HEK293T (cell line): Measurements from ENCODE around the gene ASCC1.
A peak's percentile ranks its signal among the peaks of the same experiment; 100 is the strongest.
"Not testable (repeated sequence)": the region's sequence is repeated elsewhere in the genome, so short reads cannot be mapped to it uniquely, and the experiment has no call there.

Experiments used
- CTCF ChIA-PET: fragments of 350-600 bp; formaldehyde crosslinking; extraction: SDS; loops from one replicate; lab custom pipeline; 2021; ENCODE audit warnings: antibody characterized with exemption, inconsistent platforms; lab: Yijun Ruan, JAX
- POLR2A ChIA-PET: fragments of 350-600 bp; formaldehyde crosslinking; extraction: SDS; loops from one replicate; lab custom pipeline; 2020; ENCODE audit warnings: antibody characterized with exemption, inconsistent platforms; lab: Yijun Ruan, JAX
- DNase-seq: peaks from one replicate; pipeline ENCODE4 v3.0.0; 2012; ENCODE audit warnings: mixed read lengths; ENCODE audit errors: extremely low spot score
- ARNT ChIP-seq: fragments of 450-650 bp; IDR thresholded peaks from 2 replicates; pipeline ENCODE4 v1.6.1; 2017; ENCODE audit warnings: mild to moderate bottlenecking
- BHLHE40 ChIP-seq: fragments of 450-650 bp; IDR thresholded peaks from 2 replicates; pipeline ENCODE4 v1.6.1; 2016; ENCODE audit warnings: mild to moderate bottlenecking, moderate library complexity, borderline replicate concordance
- CTBP1 ChIP-seq: fragments of 450-650 bp; IDR thresholded peaks from 2 replicates; pipeline ENCODE4 v1.6.1; 2016; ENCODE audit warnings: borderline replicate concordance
- ELF4 ChIP-seq: fragments of 450-650 bp; IDR thresholded peaks from 2 replicates; pipeline ENCODE4 v1.6.1; 2017; ENCODE audit warnings: antibody characterized with exemption
- FOXA1 ChIP-seq: fragments of 450-650 bp; IDR thresholded peaks from 2 replicates; pipeline ENCODE4 v1.6.1; 2016; ENCODE audit warnings: mild to moderate bottlenecking
- FOXK2 ChIP-seq: fragments of 450-650 bp; IDR thresholded peaks from 2 replicates; pipeline ENCODE4 v1.6.1; 2016; ENCODE audit warnings: mild to moderate bottlenecking
- FOXM1 ChIP-seq: fragments of 450-650 bp; IDR thresholded peaks from 2 replicates; pipeline ENCODE4 v1.6.1; 2017; ENCODE audit warnings: mild to moderate bottlenecking, borderline replicate concordance
- HDGF ChIP-seq: fragments of 450-650 bp; IDR thresholded peaks from 2 replicates; pipeline ENCODE4 v1.6.1; 2017; ENCODE audit warnings: antibody characterized with exemption, borderline replicate concordance
- L3MBTL2 ChIP-seq: fragments of 450-650 bp; conservative IDR thresholded peaks from 2 replicates; pipeline ENCODE4 v1.6.1; 2016; ENCODE audit warnings: mild to moderate bottlenecking
- LEF1 ChIP-seq: fragments of 450-650 bp; IDR thresholded peaks from 2 replicates; pipeline ENCODE4 v1.6.1; 2017; ENCODE audit warnings: mild to moderate bottlenecking, borderline replicate concordance
- NFRKB ChIP-seq: fragments of 450-650 bp; IDR thresholded peaks from 2 replicates; pipeline ENCODE4 v1.6.1; 2016; ENCODE audit warnings: mild to moderate bottlenecking, moderate library complexity
- SP1 ChIP-seq: fragments of 450-650 bp; IDR thresholded peaks from 2 replicates; pipeline ENCODE4 v1.6.1; 2017
- SUZ12 ChIP-seq: fragments of 450-650 bp; IDR thresholded peaks from 2 replicates; pipeline ENCODE4 v1.6.1; 2016; ENCODE audit warnings: mild to moderate bottlenecking
- TARDBP ChIP-seq: fragments of 450-650 bp; IDR thresholded peaks from 2 replicates; pipeline ENCODE4 v1.6.1; 2016
- ZNF384 ChIP-seq: fragments of 450-650 bp; IDR thresholded peaks from 2 replicates; pipeline ENCODE4 v1.6.1; 2016
- TF ChIP-seq, protein P1 (sequence below): fragments of 450-650 bp; IDR thresholded peaks from 2 replicates; pipeline ENCODE4 v1.6.1; 2016

ASCC1 gene

DNA sequence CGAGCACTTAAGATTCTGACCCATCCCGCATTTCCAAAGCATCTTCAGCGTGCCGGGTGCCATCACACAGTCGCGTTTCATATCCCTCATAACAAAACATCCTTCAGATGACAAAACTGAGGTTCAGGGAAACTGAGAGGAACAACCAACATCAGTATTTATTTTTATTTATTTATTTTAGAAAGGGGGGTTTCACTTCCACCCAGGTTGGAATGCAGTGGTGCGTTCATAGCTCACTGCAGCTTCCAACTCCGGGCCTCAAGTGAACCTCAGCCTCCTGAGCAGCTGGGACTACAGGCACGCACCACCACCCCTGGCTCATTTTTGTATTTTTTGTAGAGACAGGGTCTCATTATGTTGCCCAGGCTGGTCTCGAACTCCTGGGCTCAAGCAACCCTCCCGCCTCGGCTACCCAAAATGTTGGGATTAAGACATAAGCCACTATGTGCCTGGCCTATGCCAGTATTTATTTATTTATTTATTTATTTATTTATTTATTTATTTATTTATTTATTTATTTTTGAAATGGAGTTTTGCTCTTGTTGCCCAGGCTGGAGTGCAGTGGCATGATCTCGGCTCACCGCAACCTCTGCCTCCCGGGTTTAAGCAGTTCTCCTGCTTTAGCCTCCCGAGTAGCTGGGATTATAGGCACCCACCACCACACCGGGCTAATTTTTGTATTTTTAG lies 33.2 kb upstream of the ASCC1 start:
- TF ChIP-seq HDGF: 0 out of 2 replicates have a peak, but pooled peaks have one; percentile 52
- CTCF ChIA-PET: interaction anchor here (0.6 kb wide), 1 partner anchor 56 kb away, joined by 4 read pairs; no protein-coding TSS in a partner anchor
- not testable (repeated sequence) for DNase-seq
- POLR2A ChIA-PET: interaction anchor here (4.8 kb wide), 1 partner anchor 26 kb away, joined by 66 read pairs; the partner anchor contains the start of gene DDIT4

DNA sequence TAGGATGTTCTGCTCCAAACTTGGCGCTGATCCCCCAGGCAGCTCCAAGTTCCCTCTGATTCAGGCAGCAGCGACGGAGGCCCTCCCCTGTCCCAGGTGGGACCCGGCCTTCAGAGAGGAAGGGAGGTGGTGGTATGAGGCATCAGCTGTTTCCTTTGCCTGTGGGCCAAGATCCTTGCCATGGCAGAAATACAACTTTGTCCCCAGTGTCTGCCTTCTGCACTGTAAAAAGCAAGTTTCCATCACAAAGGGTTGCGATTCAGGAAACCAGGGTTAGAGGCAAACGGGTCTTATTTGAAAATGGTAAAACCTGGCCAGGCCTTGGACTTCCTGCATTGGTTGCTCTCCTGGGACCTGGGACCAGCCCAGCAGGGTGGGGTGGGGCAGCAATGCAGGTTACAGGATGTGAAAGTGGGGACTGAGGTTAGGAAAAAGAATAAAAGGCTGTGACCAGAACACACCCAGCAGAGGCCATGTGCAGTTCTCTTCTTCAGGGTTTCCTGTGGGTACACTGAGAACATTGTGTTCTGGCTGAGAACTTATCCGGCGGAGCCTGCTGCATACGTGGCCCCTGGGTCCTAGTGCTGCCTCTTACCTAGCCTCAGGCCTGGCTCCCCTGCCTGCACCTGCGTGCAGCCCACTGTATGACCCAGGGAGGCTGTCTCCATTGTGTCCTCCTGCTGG lies 32.5 kb upstream of the ASCC1 start:
- TF ChIP-seq NFRKB: no peak
- TF ChIP-seq, protein P1, sequence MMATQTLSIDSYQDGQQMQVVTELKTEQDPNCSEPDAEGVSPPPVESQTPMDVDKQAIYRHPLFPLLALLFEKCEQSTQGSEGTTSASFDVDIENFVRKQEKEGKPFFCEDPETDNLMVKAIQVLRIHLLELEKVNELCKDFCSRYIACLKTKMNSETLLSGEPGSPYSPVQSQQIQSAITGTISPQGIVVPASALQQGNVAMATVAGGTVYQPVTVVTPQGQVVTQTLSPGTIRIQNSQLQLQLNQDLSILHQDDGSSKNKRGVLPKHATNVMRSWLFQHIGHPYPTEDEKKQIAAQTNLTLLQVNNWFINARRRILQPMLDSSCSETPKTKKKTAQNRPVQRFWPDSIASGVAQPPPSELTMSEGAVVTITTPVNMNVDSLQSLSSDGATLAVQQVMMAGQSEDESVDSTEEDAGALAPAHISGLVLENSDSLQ: no peak
- TF ChIP-seq FOXK2: no peak
- no peak for TF ChIP-seq TARDBP
- no peak for TF ChIP-seq ZNF384
- TF ChIP-seq HDGF: no peak
- no peak for TF ChIP-seq L3MBTL2
- no peak for TF ChIP-seq SP1
- TF ChIP-seq ELF4: no peak
- TF ChIP-seq ARNT: no peak
- no peak for TF ChIP-seq SUZ12
- TF ChIP-seq FOXA1: no peak
- TF ChIP-seq BHLHE40: no peak
- TF ChIP-seq FOXM1: no peak
- no peak for TF ChIP-seq LEF1
- no peak for TF ChIP-seq CTBP1
- ChIA-PET CTCF (no interaction called here), POLR2A (interaction anchor here (0.8 to 4.8 kb wide), 6 partner anchors 10 to 73 kb away, joined by 4 to 66 read pairs (median 6); partner anchors contain the start of genes ANAPC16, ASCC1 and DDIT4)
- peak; percentile 53 for DNase-seq

DNA sequence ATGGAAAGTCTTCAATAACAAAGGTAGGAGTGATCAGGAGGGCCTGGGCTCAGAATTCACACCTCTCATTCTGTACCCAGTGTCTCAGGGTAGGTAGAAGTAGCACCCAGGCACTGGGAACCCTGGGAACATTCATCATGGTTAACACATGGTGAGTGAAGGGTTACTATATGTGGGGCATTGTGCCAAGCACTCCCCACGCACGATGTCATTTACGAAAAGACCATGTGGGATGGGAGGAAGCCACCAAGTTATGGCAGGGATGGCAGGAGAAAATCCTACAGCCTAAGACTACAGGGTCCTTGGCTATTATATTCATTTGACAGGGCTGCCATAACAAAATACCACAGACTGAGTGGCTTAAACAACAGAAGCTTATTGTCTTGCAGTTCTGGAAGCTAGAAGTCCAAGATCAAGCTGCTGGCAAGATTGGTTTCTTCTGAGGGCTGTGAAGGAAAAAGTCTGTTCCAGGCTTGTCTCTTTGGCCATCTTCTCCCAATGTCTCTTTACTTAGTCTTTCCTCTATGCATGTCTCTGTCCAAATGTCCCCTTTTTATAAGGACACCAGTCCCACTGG lies 30.0 kb upstream of the ASCC1 start:
- TF ChIP-seq TARDBP (no peak), SUZ12 (no peak), HDGF (no peak), ELF4 (no peak)
- DNase-seq: no peak
- ChIA-PET CTCF (interaction anchor here (0.6 kb wide), 1 partner anchor 61 kb away, joined by 3 read pairs; no protein-coding TSS in a partner anchor), POLR2A (interaction anchor here (1.2 to 4.8 kb wide), 4 partner anchors 15 to 82 kb away, joined by 4 to 66 read pairs (median 8); partner anchors contain the start of gene DDIT4)

DNA sequence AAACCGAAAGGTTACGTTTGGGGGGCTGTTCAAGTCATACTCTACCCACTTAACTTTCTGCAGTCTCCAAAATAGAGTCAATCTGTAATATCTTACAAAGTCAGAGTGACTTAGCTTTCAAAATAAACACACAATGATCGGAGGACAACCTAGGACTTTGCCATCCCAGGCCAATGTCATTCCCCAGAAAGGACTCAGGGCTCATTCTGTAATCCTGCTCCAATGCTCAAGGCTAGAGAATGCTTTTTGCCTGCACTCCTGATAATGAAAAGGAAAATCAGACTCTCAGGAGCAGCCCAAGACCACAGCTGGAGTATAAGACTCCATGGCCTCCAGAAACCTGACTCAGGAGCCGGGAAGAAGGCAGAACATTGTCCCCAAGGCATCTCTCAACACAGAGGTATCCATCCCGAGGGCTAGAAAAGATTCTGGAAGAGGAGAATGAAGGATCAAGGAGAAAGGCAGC lies 28.5 kb upstream of the ASCC1 start:
- POLR2A ChIA-PET: interaction anchor here (1.2 to 5.7 kb wide), 2 partner anchors 16 to 30 kb away, joined by 7 to 46 read pairs; partner anchors contain the start of gene DDIT4
- DNase-seq: no peak
- CTCF ChIA-PET: interaction anchor here (0.6 to 1.4 kb wide), 2 partner anchors 77 to 221 kb away, joined by 3 read pairs; no protein-coding TSS in a partner anchor
- TF ChIP-seq NFRKB (no peak), LEF1 (no peak), FOXM1 (no peak), ELF4 (no peak), ARNT (no peak), HDGF (no peak), SP1 (no peak), L3MBTL2 (no peak), FOXA1 (no peak), FOXK2 (no peak), BHLHE40 (no peak), ZNF384 (no peak), SUZ12 (no peak), TARDBP (no peak), CTBP1 (no peak)
- TF ChIP-seq, protein P1: no peak

DNA sequence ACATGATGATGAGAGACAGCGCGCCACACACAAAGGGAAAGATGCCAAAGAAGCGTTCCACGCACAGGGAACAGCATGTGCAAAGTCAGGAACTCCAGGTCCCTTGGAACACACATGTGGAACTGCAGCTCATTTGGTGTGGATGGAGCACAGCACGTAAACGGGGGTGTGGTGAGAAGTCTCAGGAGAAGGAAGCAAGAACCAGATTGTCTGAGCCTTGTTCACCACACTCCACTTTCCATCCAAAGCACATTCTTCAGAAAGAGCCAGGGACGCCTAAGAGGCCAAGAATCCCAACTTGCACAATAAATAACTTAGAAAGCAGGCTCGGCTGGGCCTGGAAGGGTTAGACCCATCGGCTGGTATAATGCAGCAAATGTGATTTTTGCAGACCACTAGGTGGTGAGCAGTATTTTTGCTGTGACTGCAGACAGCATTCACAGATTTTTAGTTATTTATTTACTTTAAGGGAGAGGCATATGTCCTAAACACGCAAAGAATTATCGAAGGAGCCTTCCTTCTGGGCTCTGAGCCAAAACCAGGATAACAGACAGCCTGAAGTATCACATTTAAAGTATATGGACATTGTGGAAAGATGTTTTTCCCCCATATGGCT lies 27.9 kb upstream of the ASCC1 start:
- POLR2A ChIA-PET: interaction anchor here (1.2 to 5.7 kb wide), 2 partner anchors 17 to 31 kb away, joined by 7 to 46 read pairs; partner anchors contain the start of gene DDIT4

More for the DNA sequence above, 27.9 kb upstream of the ASCC1 start:
- TF ChIP-seq CTBP1 (no peak), L3MBTL2 (no peak), FOXK2 (no peak), SP1 (no peak), ARNT (no peak), FOXM1 (no peak), FOXA1 (no peak), HDGF (no peak), SUZ12 (no peak), BHLHE40 (no peak), ZNF384 (no peak), ELF4 (no peak), NFRKB (no peak), TARDBP (no peak)
- TF ChIP-seq, protein P1: no peak; the same call in 1 of the 2 replicates
- peak; percentile 43 for DNase-seq
- CTCF ChIA-PET: interaction anchor here (0.6 to 1.4 kb wide), 2 partner anchors 16 to 78 kb away, joined by 3 read pairs; no protein-coding TSS in a partner anchor
